GM23248 (cell line): ENCODE data around the gene NCKAP5L.

ENCODE experiments used
- EZH2 ChIP-seq: fragments of 200-600 bp; sonication (generic); IDR thresholded peaks from 2 replicates; pipeline ENCODE4 v1.6.1; 2018; ENCODE audit warnings: antibody characterized with exemption, mild to moderate bottlenecking; ENCODE audit not compliant: insufficient read depth, poor library complexity, severe bottlenecking
- EZH2phosphoT487 ChIP-seq: fragments of 200-600 bp; sonication (generic); IDR thresholded peaks from 2 replicates; pipeline ENCODE4 v1.6.1; 2018; ENCODE audit warnings: antibody characterized with exemption, moderate library complexity, mild to moderate bottlenecking, low read depth; ENCODE audit not compliant: insufficient read depth

DNA sequence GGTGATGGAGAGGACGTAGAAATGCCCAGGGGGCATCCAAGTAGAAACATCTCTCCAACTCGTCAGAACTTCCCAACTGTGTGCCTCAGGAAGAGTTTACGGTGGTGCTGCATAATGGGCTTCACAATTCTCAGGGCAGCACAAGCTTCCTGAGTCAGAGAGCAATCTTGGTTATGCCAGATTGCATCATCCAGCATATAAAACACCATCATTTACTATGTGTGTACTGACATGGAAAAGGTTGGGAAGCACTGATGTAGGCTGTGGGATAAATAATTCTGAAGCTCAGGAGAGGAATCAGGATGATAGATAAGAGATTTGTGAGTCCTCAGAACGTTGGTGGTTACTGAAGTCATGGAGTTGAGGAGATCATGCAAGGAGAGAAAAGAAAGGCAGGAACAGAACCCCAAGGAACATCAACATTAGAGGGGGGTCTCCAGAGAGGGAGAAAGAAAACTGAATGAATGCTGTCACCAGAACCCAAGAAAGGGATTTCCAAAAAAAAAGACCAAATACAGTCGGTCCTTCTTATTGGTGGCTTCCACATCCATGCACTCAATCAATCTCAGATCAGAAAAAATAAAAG is 4.7 kb upstream of the NCKAP5L start:
- TF ChIP-seq EZH2: no peak
- no peak for TF ChIP-seq EZH2phosphoT487
